SU-DHL-6 (cell line): ENCODE data around the gene TEAD1.

Source experiments
- H2AFZ ChIP-seq: fragments of 200-600 bp; sonication (generic); 2 replicates; pipeline ENCODE4 v1.6.1; 2014; ENCODE audit warnings: low read depth, mild to moderate bottlenecking, moderate library complexity, mixed read lengths, antibody characterized with exemption, low read length; ENCODE audit not compliant: severe bottlenecking
- H3F3A ChIP-seq: fragments of 200-600 bp; shearing (Covaris generic); 2 replicates; pipeline ENCODE4 v1.6.0; 2016; ENCODE audit warnings: antibody characterized with exemption, mild to moderate bottlenecking; ENCODE audit not compliant: insufficient read depth
- H3K27ac ChIP-seq: fragments of 200-600 bp; sonication (generic); 2 replicates; pipeline ENCODE4 v1.5.1; 2016; ENCODE audit warnings: low read depth, mild to moderate bottlenecking, low read length, moderate library complexity, mixed read lengths
- H3K27me3 ChIP-seq: fragments of 200-600 bp; sonication (generic), shearing (Covaris generic); 2 replicates; pipeline ENCODE4 v1.6.0; 2014; ENCODE audit warnings: mild to moderate bottlenecking, low read length
- H3K36me3 ChIP-seq: fragments of 200-600 bp; sonication (generic); 2 replicates; pipeline ENCODE4 v1.6.1; 2014; ENCODE audit warnings: mild to moderate bottlenecking, low read length, mixed read lengths
- H3K4me2 ChIP-seq: fragments of 300-600, 200-600 bp; shearing (Covaris generic), sonication (generic); 2 replicates; pipeline ENCODE4 v1.6.0; 2014; ENCODE audit warnings: low read length, low read depth, mild to moderate bottlenecking; ENCODE audit not compliant: poor library complexity, severe bottlenecking
- H3K4me3 ChIP-seq: fragments of 200-600 bp; sonication (generic); 2 replicates; pipeline ENCODE4 v1.5.1; 2014; ENCODE audit warnings: antibody characterized with exemption, low read length, mild to moderate bottlenecking, mixed read lengths; ENCODE audit not compliant: insufficient read depth, poor library complexity, severe bottlenecking
- H3K79me2 ChIP-seq: fragments of 200-600 bp; sonication (generic); 2 replicates; pipeline ENCODE4 v1.6.1; 2014; ENCODE audit warnings: mild to moderate bottlenecking, low read length, moderate library complexity; ENCODE audit not compliant: insufficient read depth
- H3K9ac ChIP-seq: fragments of 200-600 bp; sonication (generic); 2 replicates; pipeline ENCODE4 v1.7.0; 2014; ENCODE audit warnings: mild to moderate bottlenecking, low read length
- H3K9me2 ChIP-seq: fragments of 200-600 bp; sonication (generic); replicated peaks from 2 replicates; pipeline ENCODE4 v1.6.1; 2014; ENCODE audit warnings: low read length; ENCODE audit not compliant: insufficient read depth
- H3K9me3 ChIP-seq: fragments of 200-600 bp; sonication (generic); 2 replicates; pipeline ENCODE4 v1.6.1; 2014; ENCODE audit warnings: low read length, mixed read lengths; ENCODE audit not compliant: insufficient read depth
- H4K20me1 ChIP-seq: fragments of 200-600 bp; sonication (generic); 2 replicates; pipeline ENCODE4 v1.6.1; 2014; ENCODE audit warnings: low read depth, mild to moderate bottlenecking, antibody characterized with exemption, low read length, moderate library complexity, mixed read lengths
- EZH2phosphoT487 ChIP-seq: fragments of 200-600 bp; sonication (generic), shearing (Covaris generic); conservative IDR thresholded peaks from 2 replicates; pipeline ENCODE4 v1.6.1; 2018; ENCODE audit warnings: mild to moderate bottlenecking, antibody characterized with exemption, low read length, moderate library complexity, mixed read lengths
- TF ChIP-seq, protein P1 (sequence below): fragments of 200-600 bp; sonication (generic); IDR thresholded peaks from one replicate; pipeline ENCODE4 v1.5.1; 2017; ENCODE audit warnings: antibody characterized with exemption, mild to moderate bottlenecking, low read length, moderate library complexity; ENCODE audit not compliant: insufficient read depth, poor library complexity, severe bottlenecking

TEAD1 gene

GRCh38 chr11:12792590-12792989, 118.4 kb downstream of the TEAD1 start:
- TF ChIP-seq EZH2phosphoT487: no peak
- TF ChIP-seq, protein P1, sequence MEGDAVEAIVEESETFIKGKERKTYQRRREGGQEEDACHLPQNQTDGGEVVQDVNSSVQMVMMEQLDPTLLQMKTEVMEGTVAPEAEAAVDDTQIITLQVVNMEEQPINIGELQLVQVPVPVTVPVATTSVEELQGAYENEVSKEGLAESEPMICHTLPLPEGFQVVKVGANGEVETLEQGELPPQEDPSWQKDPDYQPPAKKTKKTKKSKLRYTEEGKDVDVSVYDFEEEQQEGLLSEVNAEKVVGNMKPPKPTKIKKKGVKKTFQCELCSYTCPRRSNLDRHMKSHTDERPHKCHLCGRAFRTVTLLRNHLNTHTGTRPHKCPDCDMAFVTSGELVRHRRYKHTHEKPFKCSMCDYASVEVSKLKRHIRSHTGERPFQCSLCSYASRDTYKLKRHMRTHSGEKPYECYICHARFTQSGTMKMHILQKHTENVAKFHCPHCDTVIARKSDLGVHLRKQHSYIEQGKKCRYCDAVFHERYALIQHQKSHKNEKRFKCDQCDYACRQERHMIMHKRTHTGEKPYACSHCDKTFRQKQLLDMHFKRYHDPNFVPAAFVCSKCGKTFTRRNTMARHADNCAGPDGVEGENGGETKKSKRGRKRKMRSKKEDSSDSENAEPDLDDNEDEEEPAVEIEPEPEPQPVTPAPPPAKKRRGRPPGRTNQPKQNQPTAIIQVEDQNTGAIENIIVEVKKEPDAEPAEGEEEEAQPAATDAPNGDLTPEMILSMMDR: no peak
- Histone ChIP-seq H4K20me1 (no peaks in the 10 kb centered on the region), H3F3A (no peaks in the 10 kb centered on the region)

GRCh38 chr11:12793065-12793464, 118.8 kb downstream of the TEAD1 start:
- H3F3A ChIP-seq: no peaks in the 10 kb centered on the region
- no peaks in the 10 kb centered on the region for H3K79me2 ChIP-seq
- H3K9me2 ChIP-seq: no peaks in the 10 kb centered on the region
- no peaks in the 10 kb centered on the region for H4K20me1 ChIP-seq
- no peak overlapping the region for H3K4me2 ChIP-seq
- H3K27ac ChIP-seq: no peak overlapping the region
- H2AFZ ChIP-seq: no peak overlapping the region
- H3K36me3 ChIP-seq: no peaks in the 10 kb centered on the region
- H3K27me3 ChIP-seq: no peaks in the 10 kb centered on the region
- H3K4me3 ChIP-seq: no peak overlapping the region
- no peak for TF ChIP-seq EZH2phosphoT487
- TF ChIP-seq, protein P1: no peak
- no peak overlapping the region for H3K9ac ChIP-seq
- H3K9me3 ChIP-seq: no peaks in the 10 kb centered on the region

More at GRCh38 chr11:12792590-12792989, 118.4 kb downstream of the TEAD1 start:
- Histone ChIP-seq H3K27ac (no peak overlapping the region), H2AFZ (no peak overlapping the region), H3K4me3 (no peak overlapping the region), H3K4me2 (no peak overlapping the region), H3K9ac (no peak overlapping the region), H3K9me2 (no peaks in the 10 kb centered on the region), H3K36me3 (no peaks in the 10 kb centered on the region), H3K9me3 (no peaks in the 10 kb centered on the region), H3K27me3 (no peaks in the 10 kb centered on the region), H3K79me2 (no peaks in the 10 kb centered on the region)

GRCh38 chr11:12793506-12793905, 119.3 kb downstream of the TEAD1 start:
- no peak overlapping the region for H2AFZ ChIP-seq
- no peak overlapping the region for H3K4me3 ChIP-seq
- no peaks in the 10 kb centered on the region for H3K36me3 ChIP-seq
- H3K9me3 ChIP-seq: no peaks in the 10 kb centered on the region
- no peaks in the 10 kb centered on the region for H3K79me2 ChIP-seq
- H3K4me2 ChIP-seq: no peak overlapping the region
- no peak overlapping the region for H3K9ac ChIP-seq
- H3K27ac ChIP-seq: no peak overlapping the region
- TF ChIP-seq EZH2phosphoT487: no peak
- TF ChIP-seq, protein P1: no peak
- no peaks in the 10 kb centered on the region for H3K9me2 ChIP-seq
- H4K20me1 ChIP-seq: no peaks in the 10 kb centered on the region
- H3F3A ChIP-seq: no peaks in the 10 kb centered on the region
- H3K27me3 ChIP-seq: no peaks in the 10 kb centered on the region
